Activated T-helper 1 cell treated with Interleukin-2 at 50 U/mL for 16 hours (primary cell): ENCODE measurements around the gene SP3.

Source experiments
- DNase-seq: peaks from one replicate; pipeline ENCODE4 v3.0.0-alpha.2; 2020; ENCODE audit warnings: low read depth

SP3 gene

GRCh38 chr2:173942861-173943523 is 22.2 kb downstream of the SP3 start:
- no peak for DNase-seq

- DNase-seq: no peak
Observed at GRCh38 chr2:173941567-173941966, 23.6 kb downstream of the SP3 start.

GRCh38 chr2:173940208-173941020 is 24.8 kb downstream of the SP3 start:
- no peak for DNase-seq

DNA sequence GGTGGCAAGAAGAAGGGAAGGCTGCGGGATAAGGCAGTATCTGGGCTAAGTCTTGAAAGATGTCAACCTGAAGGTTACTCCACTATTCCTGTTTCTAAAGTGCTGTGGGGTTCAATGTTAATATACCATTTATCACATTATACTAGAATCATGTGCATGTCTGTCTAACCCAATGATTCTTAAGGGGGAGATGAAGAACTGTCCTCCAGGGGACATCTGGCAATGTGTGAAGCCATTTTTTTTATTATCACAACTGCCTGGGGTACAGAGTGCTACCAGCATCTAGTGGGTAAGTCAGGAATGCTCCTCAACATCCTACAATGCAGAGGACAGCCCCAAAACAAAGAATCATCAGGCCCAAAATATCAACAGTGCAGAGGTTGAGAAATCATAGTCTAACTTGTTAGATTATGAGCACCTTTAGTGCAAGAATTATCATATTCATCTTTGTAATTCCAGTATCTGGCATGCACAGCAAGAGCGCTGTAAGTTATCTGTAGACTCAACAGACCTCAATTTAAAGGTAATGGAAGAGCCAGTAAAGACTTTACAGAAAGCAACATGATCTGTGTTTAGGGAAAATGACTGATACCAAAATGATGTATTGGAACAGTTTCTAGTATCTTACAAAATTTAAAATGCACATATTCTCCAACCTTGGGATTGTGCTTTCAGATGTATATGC is 26.3 kb downstream of the SP3 start:
- no peak for DNase-seq

- no peak for DNase-seq
Observed at GRCh38 chr2:173935305-173935704, 29.9 kb downstream of the SP3 start.

GRCh38 chr2:173934895-173935294 is 30.3 kb downstream of the SP3 start:
- DNase-seq: no peak

- DNase-seq: no peak
Observed at GRCh38 chr2:173931751-173932150, 33.4 kb downstream of the SP3 start.

GRCh38 chr2:173929441-173929840 is 35.7 kb downstream of the SP3 start:
- no peak for DNase-seq

DNA sequence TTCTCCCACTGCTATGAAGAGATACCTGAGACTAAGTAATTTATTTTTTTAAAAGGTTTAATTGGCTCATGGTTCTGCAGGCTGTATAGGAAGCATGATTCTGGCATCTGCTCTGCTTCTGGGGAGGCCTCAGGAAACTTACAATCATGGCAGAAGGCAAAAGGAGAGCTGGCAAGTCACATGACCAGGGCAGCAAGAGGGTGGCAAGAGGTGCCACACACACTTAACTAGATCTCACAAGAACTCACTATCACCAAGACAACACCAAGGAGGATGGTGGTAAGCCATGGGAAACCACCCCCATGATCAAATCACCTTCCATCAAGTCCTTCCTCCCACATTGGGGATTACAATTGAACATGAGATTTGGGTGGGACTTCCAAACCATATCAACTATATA is 38.3 kb downstream of the SP3 start:
- no peak for DNase-seq

- DNase-seq: no peak
Observed at GRCh38 chr2:173924285-173924684, 40.9 kb downstream of the SP3 start.

GRCh38 chr2:173922760-173923159 is 42.4 kb downstream of the SP3 start:
- DNase-seq: no peak

- DNase-seq: no peak
Observed at GRCh38 chr2:173922068-173922467, 43.1 kb downstream of the SP3 start.

- no peak for DNase-seq
Observed at GRCh38 chr2:173914055-173914927, 50.9 kb downstream of the SP3 start.

- DNase-seq: no peak
Observed at GRCh38 chr2:173909846-173910245, 55.3 kb downstream of the SP3 start.

DNA sequence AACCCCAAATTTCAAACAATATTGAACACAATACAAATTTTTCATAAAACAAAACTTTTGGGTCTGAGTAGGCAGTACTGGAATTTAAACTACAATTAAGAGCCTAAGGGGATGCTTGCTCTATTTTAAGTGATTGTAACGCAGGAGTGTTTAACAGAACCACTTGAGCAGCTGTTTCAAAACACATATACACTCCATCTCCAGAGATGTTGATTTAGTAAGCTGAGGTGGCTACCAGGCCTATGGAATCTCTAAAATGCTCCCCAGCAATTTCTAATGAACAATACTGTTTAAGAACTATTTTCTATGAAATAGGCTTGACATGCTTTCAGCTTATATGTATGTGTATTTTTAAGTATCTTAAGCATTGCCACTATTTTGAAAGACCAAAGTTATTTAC is 58.5 kb downstream of the SP3 start:
- no peak for DNase-seq

DNA sequence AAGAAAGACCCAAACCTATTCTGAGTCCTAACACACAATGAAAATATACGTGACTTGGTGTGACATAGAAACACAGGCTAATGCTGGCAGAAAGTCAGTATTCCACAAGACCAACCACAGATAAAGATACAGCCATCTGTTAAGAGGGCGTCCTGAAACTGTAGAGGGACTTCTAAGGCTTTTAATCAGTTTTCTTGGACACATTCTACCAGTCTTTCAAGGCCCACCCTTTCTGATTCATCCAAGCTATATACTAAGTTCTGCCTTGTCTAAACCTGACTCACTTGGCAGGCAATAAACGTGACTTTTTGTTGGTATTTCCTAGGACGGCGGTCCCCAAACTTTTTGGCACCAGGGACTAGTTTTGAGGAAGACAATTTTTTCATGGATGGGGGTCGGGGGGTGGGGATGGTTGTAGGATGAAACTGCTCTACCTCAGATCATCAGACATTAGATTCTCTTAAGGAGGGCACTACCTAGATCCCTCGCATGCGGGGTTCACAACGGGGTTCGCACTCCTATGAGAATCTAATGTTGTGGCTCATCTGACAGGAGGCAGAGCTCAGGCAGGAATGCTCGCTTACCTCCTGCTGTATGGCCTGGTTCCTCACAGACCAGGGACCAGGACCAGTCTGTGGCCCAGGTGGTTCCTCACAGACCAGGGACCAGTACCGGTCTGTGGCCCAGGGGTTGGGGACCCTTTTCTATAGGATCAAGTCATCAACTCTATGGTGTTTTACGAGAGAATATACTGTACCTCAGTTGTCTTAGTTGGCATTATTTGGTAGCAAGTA is 61.4 kb downstream of the SP3 start:
- no peak for DNase-seq

GRCh38 chr2:173898996-173899395 is 66.2 kb downstream of the SP3 start:
- DNase-seq: no peak

DNA sequence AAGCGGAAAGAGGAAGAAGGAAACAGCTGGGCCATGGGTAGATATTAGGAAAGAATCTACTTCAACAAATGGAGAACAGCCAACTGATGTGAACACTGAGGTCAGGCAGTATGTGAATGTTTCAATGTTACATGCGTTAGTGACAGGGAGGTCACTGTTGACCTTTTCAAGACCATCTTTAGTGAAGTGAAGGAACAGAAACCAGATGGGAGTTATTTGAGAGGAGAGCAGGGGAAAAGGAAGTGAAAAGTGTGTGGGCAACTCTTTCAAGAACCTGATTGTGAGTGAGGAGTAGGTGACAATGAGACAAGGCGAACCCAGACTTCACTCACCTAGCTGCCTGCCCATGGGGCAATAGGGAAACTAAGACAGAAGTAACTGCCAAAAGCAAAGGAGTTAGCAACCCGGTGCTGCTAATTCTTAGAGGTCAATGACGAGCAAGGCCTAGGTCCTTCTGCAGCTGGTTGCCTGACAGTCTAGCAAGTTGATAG is 67.0 kb downstream of the SP3 start:
- no peak for DNase-seq

- no peak for DNase-seq
Observed at GRCh38 chr2:173896755-173897154, 68.4 kb downstream of the SP3 start.

GRCh38 chr2:173892341-173892740 is 72.8 kb downstream of the SP3 start:
- no peak for DNase-seq
